MM.1S (cell line): ENCODE measurements around the gene QRICH1.

Experiments used
- DNase-seq: peaks from one replicate; pipeline ENCODE4 v3.0.0-alpha.2; 2015
- H2AFZ ChIP-seq: fragments of 300-600 bp; sonication (generic); 2 replicates; pipeline ENCODE4 v1.6.0; 2016; ENCODE audit warnings: antibody characterized with exemption, low read length
- H3F3A ChIP-seq: fragments of 300-600 bp; sonication (generic); 2 replicates; pipeline ENCODE4 v1.6.1; 2016; ENCODE audit warnings: mild to moderate bottlenecking, antibody characterized with exemption, low read length, moderate library complexity, mixed read lengths; ENCODE audit not compliant: insufficient read depth
- H3K27ac ChIP-seq: fragments of 300-600 bp; sonication (generic); 2 replicates; pipeline ENCODE4 v1.5.1; 2016; ENCODE audit warnings: mild to moderate bottlenecking, low read length
- H3K27me3 ChIP-seq: fragments of 300-600 bp; sonication (generic); replicated peaks from 2 replicates; pipeline ENCODE4 v1.6.0; 2016; ENCODE audit warnings: low read length; ENCODE audit not compliant: insufficient read depth
- H3K36me3 ChIP-seq: fragments of 300-600 bp; sonication (generic); replicated peaks from 2 replicates; pipeline ENCODE4 v1.6.1; 2016; ENCODE audit warnings: mild to moderate bottlenecking, low read length, mixed read lengths; ENCODE audit not compliant: insufficient read depth
- H3K4me1 ChIP-seq: fragments of 300-600 bp; sonication (generic); 2 replicates; pipeline ENCODE4 v1.6.1; 2016; ENCODE audit warnings: low read length, mixed read lengths
- H3K4me2 ChIP-seq: fragments of 300-600 bp; sonication (generic); 2 replicates; pipeline ENCODE4 v1.6.0; 2016; ENCODE audit warnings: low read depth, low read length
- H3K4me3 ChIP-seq: fragments of 300-600 bp; sonication (generic); 2 replicates; pipeline ENCODE4 v1.5.1; 2016; ENCODE audit warnings: low read length, mixed read lengths
- H3K79me2 ChIP-seq: fragments of 300-600 bp; sonication (generic); 2 replicates; pipeline ENCODE4 v1.6.1; 2016; ENCODE audit warnings: mixed run types, low read length, mixed read lengths
- H3K9ac ChIP-seq: fragments of 300-600 bp; sonication (generic); 2 replicates; pipeline ENCODE4 v1.6.1; 2016; ENCODE audit warnings: low read length, mixed read lengths
- H3K9me2 ChIP-seq: fragments of 300-600 bp; sonication (generic); replicated peaks from 2 replicates; pipeline ENCODE4 v1.6.1; 2016; ENCODE audit warnings: mild to moderate bottlenecking, low read length, mixed read lengths; ENCODE audit not compliant: insufficient read depth
- H3K9me3 ChIP-seq: fragments of 300-600 bp; sonication (generic); replicated peaks from 2 replicates; pipeline ENCODE4 v1.6.1; 2016; ENCODE audit warnings: mild to moderate bottlenecking, low read length, mixed read lengths; ENCODE audit not compliant: insufficient read depth
- H4K20me1 ChIP-seq: fragments of 300-600 bp; sonication (generic); 2 replicates; pipeline ENCODE4 v1.6.1; 2016; ENCODE audit warnings: mild to moderate bottlenecking, low read length, moderate library complexity, mixed read lengths; ENCODE audit not compliant: insufficient read depth
- CTCF ChIP-seq: fragments of 300-600 bp; sonication (generic); IDR thresholded peaks from 2 replicates; pipeline ENCODE4 v1.5.1; 2016; ENCODE audit warnings: antibody characterized with exemption, low read length, mixed read lengths
- EZH2 ChIP-seq: fragments of 300-600 bp; sonication (generic); optimal IDR thresholded peaks from 2 replicates; pipeline ENCODE3; 2017; ENCODE audit warnings: low read depth, mild to moderate bottlenecking, antibody characterized with exemption, low read length, mixed read lengths
- EZH2phosphoT487 ChIP-seq: fragments of 300-600 bp; sonication (generic); IDR thresholded peaks from 2 replicates; pipeline ENCODE4 v1.6.1; 2018; ENCODE audit warnings: antibody characterized with exemption, low read length

QRICH1 gene

GRCh38 chr3:49098429-49098828 is 4.6 kb upstream of the QRICH1 start:
- Histone ChIP-seq H3K9ac (no peak overlapping the region), H3K9me3 (no peaks in the 10 kb centered on the region), H3K4me2 (no peak overlapping the region), H3K9me2 (no peaks in the 10 kb centered on the region), H3K27ac (no peak overlapping the region), H3K4me3 (no peak overlapping the region), H4K20me1 (no peaks in the 10 kb centered on the region), H3F3A (peaks cover 18% of the 10 kb centered on the region), H2AFZ (no peak overlapping the region), H3K27me3 (no peaks in the 10 kb centered on the region), H3K4me1 (peaks cover 2% of the 10 kb centered on the region; the same call in 1 of the 2 replicates), H3K79me2 (peaks cover 13% of the 10 kb centered on the region), H3K36me3 (no peaks in the 10 kb centered on the region)
- DNase-seq = no peak
- TF ChIP-seq EZH2phosphoT487 (no peak), EZH2 (no peak), CTCF (no peak)

GRCh38 chr3:49092938-49093852 is 676 bp downstream of the QRICH1 start:
- Histone ChIP-seq H3K27me3 (no peaks in the 10 kb centered on the region), H3K4me1 (peaks cover 4% of the 10 kb centered on the region), H3K9me3 (no peaks in the 10 kb centered on the region), H3K9me2 (no peaks in the 10 kb centered on the region), H3K27ac (peak overlapping the region; percentile 90), H3F3A (peaks cover 25% of the 10 kb centered on the region), H4K20me1 (peaks cover 6% of the 10 kb centered on the region), H3K36me3 (peaks cover 5% of the 10 kb centered on the region; the same call in 1 of the 2 replicates), H3K4me3 (peak overlapping the region; percentile 97), H3K4me2 (peak overlapping the region; percentile 89), H3K9ac (peak overlapping the region; percentile 90), H3K79me2 (peaks cover 52% of the 10 kb centered on the region), H2AFZ (peak overlapping the region; percentile 30; the same call in 1 of the 2 replicates)
- peak; percentile 74 for DNase-seq
- TF ChIP-seq EZH2 (no peak), EZH2phosphoT487 (no peak), CTCF (no peak)

- DNase-seq = no peak
- no peaks in the 10 kb centered on the region; the same call in 1 of the 2 replicates for H3K36me3 ChIP-seq
- H3K79me2 ChIP-seq = peaks cover 92% of the 10 kb centered on the region
- H3K4me2 ChIP-seq = no peak overlapping the region
- no peaks in the 10 kb centered on the region for H3K4me1 ChIP-seq
- no peak overlapping the region for H3K27ac ChIP-seq
- H3K4me3 ChIP-seq = no peak overlapping the region
- no peak overlapping the region for H2AFZ ChIP-seq
- no peak overlapping the region for H3K9ac ChIP-seq
- H3K9me2 ChIP-seq = no peaks in the 10 kb centered on the region
- TF ChIP-seq CTCF (no peak), EZH2 (no peak), EZH2phosphoT487 (no peak)
- H4K20me1 ChIP-seq = peaks cover 6% of the 10 kb centered on the region; the same call in 1 of the 2 replicates
- no peaks in the 10 kb centered on the region for H3K9me3 ChIP-seq
- no peaks in the 10 kb centered on the region for H3F3A ChIP-seq
- H3K27me3 ChIP-seq = no peaks in the 10 kb centered on the region
Measured at GRCh38 chr3:49081429-49081828, 12.4 kb downstream of the QRICH1 start.
